ENCODE data around the gene BBS10. TPM values are rescaled to one million over a fixed set of nuclear protein-coding genes. Genes with fewer than 3 reads are reported as not detected.

The BBS10 gene
- total and polyA plus RNA-seq, 2 of the 8 experiments (the other 6 are each of a cell fraction or from before 2014, with no cell fraction given), result 4.4 to 9.2 TPM

GRCh38 chr12:76341436-76342030 is 6.7 kb downstream of the BBS10 start (continued):
- TF ChIP-seq CHD7 (IDR thresholded peaks at IDR 0.05; ENCODE audit: insufficient replicate concordance, low read length), result no peak
- TF ChIP-seq CTCF (IDR thresholded peaks at IDR 0.05; ENCODE audit: control extremely low read depth in 1 of 3, insufficient read depth in 1 of 3, low read depth in 1 of 3, low read length in 3 of 3), result no peak
- no peak for TF ChIP-seq USF2 (IDR thresholded peaks at IDR 0.05; ENCODE audit: low read length)

All from H1 (cell line).